ENCODE data around the gene MRPS25.

MRPS25 gene

DNA sequence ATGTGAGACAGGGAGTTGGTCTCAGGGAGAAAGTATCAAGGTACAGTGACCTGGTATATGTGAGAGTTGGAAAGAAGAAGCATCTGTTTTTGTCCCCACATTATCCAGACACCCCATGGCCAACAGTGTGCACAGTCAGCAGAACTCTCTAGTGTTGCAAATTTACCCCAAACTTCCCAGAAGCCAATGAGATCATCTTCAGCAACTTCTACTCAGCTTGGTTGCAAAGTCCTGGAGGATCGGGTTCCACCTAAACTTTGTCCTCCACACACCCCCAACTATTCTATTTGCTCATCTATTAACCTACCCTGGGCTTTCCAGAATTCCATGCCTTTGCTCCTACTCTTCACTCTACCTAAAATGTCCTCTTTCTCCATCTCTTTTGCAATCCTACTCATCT lies 18.1 kb upstream of the MRPS25 start:
- FAIRE-seq = no peak
- no peak for DNase-seq (ENCODE audit: insufficient read length, low spot score)

DNA sequence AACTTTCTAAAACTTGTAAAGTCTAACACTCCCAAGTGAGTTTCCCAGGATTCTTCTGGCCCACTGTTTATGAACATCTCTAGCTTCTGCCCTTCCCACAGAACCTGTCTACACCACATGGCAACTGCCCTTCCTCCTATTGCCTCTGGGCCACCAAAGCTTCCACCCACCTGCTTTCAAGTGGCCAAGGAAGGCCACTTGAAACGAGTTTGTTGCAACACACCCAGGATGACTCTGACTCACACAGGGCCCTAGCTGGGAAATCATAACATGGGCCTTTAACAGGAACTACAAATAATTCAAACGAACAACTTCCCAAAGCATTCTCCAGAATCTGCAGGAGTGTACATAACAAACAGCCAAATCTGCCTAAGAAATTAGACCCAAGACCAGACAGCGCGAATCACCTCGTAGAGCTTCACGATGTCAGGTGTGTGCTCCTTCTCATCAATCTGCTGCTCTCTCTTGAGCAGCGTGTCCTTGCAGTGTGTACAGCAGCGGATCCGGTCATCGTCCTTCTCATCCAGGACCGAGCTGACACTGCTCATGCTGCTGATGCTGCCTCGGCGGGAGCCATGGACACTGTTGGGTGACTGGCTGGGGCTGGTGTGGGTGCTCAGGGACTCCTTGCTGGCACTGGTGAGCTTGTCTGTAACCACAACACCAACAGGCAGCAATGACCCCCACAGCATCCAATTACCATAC lies 17.0 kb upstream of the MRPS25 start:
- DNase-seq (ENCODE audit: insufficient read length, low spot score) (no peak), FAIRE-seq (no peak)

DNA sequence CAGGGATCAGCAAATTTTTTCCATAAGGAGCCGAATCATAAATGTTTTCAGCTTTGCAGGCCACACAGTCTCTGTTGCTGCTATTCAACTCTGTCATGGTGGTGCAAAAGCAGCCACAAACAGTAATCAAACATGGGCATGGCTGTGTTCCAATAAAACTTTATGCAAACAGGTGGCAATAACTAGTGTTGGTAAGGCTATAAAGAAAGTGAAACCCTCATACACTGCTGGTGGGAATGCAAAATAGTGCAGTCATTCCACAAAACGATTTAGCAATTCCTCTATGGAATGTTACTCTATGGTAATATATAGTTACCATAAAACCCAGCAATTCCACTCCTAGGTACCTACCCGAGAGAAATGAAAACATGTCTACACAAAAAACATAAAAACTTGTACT lies 14.0 kb upstream of the MRPS25 start:
- FAIRE-seq = no peak
- no peak for DNase-seq (ENCODE audit: insufficient read length, low spot score)

DNA sequence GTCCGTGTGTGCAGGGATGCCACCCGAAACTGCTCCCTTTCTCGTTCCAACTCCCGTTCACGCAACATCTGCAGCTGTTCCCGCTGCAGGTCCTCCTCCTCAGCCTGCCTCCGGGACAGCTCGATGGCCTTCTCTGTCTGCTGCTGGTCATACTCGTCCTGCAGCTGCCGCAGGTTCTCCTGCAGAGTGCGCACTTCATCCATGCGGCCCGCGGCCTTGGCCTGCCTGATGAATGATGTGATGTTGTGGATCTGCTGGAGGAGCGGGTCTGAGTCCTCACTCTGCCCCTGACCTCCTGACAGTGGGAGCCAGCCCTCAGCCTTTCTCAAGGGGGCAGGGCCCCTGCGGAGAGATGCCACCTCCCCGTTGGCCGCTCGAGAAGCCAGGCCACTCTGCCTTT lies 9.4 kb upstream of the MRPS25 start:
- no peak for DNase-seq (ENCODE audit: insufficient read length, low spot score)
- no peak for FAIRE-seq

DNA sequence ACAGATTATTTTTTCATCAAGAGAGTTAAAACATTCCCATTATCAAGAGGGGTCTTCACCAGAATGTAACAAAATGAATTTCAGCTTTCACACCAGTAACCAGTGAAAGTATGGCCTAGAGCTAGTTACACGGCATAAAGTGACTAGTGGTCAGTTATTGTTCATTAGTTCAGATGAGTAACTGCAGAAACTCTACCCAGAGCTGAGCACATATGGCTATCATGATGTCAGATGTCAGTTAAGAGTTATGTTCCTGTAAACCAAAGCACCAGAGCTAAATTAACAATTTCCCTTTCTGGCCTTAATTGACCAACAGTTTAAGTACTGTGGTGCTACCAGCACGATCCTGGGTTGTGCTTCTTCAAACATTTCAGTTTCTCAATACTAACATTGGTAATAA lies 6.6 kb upstream of the MRPS25 start:
- FAIRE-seq (no peak), DNase-seq (ENCODE audit: insufficient read length, low spot score) (no peak)

DNA sequence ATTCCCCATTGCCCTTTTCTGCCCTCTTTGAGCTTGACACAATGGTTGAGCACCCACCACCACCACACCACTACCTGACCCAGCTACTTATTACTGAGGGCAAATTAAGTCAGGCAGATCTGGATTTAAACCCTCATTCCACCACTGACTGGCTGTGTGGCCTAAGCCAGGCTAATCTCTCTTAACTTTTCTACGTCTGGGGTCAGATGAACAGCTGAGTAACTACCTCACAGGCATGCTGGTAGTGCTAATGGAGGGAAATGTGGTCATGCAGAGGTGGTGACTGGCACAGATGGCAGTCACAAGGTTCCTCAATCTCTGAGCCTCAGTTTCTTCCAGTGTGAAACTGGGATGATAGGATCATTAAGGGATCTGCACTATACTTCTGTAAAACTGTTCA lies 4.3 kb upstream of the MRPS25 start:
- FAIRE-seq (no peak), DNase-seq (ENCODE audit: insufficient read length, low spot score) (no peak)

DNA sequence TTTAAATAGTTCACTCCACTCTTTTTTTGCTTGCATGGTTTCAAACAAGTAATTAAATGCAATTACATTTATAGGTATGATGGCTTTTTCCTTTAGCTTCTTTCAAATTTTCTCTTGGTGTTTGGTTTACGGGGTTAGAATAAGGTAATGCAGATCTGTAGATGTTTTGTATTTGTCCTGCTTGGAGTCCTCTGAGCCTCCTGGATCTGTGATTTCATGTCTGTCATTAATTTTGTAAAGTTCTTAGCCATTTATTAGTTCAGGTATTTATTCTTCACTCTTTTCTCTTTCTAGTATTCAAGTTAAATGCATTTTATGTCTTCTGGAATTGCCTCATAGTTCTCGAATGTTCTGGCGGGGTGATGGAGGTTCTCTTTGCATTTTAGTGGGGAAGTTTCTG lies 1.4 kb upstream of the MRPS25 start:
- DNase-seq (ENCODE audit: insufficient read length, low spot score) = no peak
- no peak for FAIRE-seq

DNA sequence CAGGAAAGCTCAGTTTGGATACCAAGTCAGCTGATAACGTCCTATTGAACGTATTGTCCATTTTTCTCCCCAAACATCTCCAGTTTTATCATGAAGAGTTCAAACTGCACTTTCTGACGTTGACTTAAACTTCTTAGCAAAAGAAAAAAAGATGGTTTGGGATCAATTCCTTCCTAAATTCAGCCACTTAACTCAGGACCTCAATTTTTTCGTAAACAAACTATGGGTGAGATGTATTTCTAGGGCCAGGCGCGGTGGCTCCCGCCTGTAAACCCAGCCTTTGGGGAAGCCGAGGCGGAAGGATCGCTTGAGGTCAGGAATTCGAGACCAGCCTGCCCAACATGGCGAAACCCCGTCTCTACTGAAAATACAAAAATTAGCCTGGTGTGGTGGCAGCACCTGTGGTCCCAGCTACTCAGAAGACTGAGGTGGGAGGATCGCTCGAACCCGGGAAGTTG lies 464 bp upstream of the MRPS25 start:
- DNase-seq (ENCODE audit: insufficient read length, low spot score) = no peak
- no peak for FAIRE-seq

DNA sequence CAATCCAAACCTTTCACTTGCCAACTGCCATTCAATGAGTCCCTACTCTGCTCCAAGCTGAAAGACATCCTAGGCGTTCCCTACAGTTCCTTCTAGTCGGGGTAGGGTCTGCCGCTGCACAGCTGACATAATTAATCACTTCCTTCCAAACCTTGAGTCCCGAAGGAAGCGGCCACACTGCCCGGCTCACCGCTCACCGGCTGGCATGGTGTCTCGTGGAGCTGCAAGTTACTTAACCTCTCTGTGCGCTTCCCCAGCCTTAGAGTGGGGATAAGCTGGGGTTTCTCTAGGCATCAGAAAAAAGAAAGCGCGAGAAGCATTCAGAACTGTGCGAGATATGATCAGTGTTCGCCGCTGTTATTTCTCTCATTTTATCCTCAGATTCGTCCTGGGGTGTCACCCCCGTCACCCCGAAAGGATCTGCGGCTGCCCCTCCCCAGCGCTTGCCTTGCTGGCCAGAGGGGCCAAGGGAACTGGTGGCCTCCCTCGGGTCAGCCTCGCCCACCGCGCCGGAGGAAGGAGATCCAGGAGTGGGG lies 748 bp downstream of the MRPS25 start:
- DNase-seq (ENCODE audit: insufficient read length, low spot score) (no peak), FAIRE-seq (no peak)

DNA sequence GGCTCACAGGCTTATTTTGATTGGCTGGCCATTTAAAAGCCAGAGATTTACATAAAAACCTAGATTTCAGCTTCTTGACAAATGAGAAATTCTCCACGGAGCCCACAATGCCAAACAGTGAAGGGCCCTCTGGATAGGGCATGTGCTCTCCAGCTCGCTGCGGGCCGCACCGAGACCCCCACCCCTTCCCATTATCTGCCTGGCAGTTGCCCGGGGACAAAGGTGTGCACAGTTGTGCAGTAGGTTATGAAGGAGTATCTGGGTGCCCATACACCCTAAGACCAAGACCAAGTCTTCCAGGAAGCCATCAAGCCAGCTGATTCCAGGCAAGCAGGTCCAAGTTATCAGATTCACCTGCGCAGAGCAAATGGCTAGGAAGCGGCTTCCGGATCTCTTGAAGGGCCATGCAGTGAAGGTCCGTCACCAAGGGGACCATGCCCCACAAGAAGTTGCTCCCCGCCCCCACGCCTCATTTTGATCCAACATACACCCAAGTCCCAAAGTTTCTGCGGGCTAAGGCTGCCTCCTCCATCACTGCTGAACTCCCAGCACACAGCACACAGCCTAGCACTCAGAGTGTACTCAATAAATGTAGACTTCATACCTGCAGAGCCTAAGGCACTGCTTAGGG lies 1.3 kb downstream of the MRPS25 start:
- DNase-seq (ENCODE audit: insufficient read length, low spot score) (no peak), FAIRE-seq (no peak)

DNA sequence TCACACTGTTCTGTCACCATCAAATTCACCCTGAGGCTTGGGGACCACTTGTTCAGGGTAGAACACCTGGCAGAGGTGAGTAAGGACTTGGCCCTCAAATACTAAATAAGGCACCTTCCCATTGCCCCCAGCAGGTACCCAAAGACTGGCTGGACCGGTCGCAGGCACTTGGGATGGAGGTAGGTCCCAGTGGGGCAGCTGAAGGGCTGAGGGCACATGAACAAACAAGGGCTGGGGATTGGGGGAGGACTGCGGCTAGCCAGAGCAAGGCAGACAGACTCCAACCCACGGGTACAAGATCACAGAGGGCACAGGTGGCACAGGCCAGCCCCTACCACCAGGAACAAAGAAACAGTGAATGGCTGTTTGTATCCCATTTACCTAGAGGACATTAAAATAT lies 1.9 kb downstream of the MRPS25 start:
- FAIRE-seq (no peak), DNase-seq (ENCODE audit: insufficient read length, low spot score) (no peak)

DNA sequence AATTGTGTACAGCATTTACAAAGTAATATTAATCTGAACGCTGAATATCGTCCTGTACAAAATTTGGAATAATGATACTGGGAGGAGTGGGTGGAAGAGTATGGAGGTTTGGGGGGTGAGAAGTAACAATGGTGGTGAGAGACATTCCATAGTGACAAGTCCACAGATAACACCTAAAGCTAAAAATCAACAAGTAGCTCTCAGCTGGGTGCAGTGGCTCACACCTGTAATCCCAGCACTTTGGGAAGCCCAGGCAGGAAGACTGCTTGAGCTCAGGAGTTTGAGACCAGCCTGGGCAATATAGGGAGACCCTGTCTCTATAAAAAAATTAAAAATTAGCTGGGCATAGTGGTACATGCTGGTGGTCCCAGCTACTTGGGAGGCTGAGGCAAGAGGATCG lies 5.1 kb downstream of the MRPS25 start:
- no peak for FAIRE-seq
- DNase-seq (ENCODE audit: insufficient read length, low spot score) = no peak

DNA sequence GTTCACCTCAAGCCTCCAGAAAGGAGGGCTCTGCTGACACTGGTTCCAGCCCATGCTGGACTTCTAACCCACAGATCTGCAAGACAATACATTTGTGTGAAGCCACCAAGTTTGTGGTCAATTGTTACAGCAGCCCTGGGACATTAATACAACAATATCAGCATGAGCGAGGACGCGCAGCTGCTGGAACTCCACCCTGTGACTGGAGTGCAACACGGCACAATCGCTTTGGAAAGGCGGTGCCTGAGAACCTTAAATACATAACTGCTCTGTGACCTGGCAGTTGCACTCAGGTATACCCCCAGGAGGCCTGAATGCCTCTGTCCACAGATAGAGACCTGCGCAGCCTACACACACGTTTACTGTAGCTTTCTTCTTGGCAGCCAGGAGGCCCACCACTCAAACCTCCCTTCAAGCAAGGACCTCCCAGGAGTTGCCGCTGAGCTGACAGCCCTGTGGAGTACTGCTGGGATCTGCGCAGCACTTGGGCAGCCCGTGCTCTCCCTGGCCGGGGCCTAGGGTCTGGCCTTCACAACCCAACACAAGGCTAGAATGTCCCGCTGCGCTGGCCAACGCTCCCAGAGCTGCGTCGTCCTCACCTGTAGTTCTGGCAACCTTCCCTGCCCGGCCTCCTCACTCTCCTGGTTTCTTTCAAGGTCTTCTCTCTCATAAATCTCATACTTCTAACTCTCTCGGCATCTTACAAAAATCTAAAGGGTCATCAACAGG lies 8.3 kb downstream of the MRPS25 start:
- no peak for DNase-seq (ENCODE audit: insufficient read length, low spot score)
- no peak for FAIRE-seq

DNA sequence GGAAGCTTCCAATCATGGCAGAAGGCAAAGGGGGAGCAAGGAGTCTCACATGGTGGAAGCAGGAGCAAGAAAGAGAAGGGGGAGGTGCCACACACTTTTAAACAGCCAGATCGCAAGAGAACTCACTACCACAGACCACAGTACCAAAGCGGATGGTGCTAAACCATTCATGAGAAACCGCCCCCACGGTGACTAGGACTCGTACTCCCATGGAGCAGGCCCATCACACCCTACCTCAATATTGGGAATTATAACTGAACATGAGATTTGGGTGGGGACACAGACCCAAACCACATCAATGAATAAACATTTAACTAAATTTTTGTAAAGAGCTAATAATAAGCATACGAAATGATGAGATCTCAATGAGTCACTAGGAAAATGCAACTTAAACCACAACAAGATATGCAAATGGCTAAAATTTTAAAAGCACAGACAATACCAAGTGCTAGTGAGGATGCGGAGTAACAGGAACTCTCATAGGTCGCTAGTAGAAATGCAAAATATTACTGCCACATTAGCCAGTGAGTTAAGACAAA lies 10.0 kb downstream of the MRPS25 start:
- DNase-seq (ENCODE audit: insufficient read length, low spot score) (no peak), FAIRE-seq (no peak)

DNA sequence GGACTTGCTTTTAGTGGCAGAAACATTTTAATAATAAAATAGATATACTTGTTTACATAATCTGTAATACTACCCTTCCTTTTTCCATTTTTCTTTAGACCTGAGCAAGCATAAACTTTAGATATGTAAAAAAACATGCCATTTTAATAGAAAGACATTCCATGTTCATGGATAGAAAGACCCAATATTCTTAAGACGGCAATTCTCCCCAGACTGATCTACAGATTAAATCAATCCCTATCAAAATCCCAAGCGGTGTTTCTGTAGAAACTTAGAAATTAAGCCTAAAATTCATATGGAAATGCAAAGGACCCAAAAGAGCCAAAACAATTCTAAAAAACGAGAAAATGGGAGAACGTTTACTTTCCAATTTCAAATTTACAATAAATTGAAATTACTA lies 11.6 kb downstream of the MRPS25 start:
- FAIRE-seq (no peak), DNase-seq (ENCODE audit: insufficient read length, low spot score) (no peak)

DNA sequence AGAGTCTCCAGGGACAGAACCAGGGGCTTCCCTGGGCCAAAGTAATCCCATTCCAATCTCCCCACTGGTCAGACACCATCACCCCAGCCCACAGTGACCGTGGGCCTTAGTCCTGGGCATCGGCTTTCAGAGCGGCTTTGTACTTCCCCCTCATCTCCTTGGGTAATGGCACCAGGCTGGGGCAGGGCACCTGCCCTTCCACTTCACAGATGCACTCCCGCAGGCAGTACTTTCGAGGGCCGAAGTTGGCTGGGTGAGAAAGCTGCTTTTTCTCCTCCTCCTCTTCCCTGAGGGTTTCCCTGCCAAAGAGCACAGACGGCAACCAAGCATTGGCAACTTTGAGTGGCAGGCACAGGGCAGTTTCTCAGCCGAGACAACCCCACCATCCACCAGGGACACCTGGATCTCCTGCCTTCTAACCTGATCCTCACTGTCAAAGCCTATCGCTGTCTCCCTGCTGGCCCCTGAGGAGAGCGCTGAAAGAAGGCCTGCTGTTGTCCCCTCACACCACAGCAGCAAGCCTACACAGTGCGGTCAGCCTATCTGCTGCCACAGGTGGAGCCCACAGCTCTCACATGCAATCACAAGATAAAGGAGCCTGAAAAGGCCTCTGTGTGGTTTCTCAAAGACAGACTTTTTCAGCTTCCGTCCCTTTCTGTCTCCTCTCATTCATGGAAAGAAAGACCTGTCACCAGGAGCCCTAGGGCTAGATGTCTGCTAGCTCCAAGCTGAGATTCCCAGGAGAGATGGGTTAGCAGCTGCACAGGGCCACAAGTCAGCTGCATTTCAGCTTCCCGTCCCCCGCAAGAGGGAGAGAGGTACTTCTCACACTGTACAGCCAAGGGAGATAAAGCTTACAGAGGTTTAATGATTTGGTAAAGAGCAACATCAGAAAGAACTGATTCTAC lies 12.5 kb downstream of the MRPS25 start:
- FAIRE-seq (no peak), DNase-seq (ENCODE audit: insufficient read length, low spot score) (no peak)

DNA sequence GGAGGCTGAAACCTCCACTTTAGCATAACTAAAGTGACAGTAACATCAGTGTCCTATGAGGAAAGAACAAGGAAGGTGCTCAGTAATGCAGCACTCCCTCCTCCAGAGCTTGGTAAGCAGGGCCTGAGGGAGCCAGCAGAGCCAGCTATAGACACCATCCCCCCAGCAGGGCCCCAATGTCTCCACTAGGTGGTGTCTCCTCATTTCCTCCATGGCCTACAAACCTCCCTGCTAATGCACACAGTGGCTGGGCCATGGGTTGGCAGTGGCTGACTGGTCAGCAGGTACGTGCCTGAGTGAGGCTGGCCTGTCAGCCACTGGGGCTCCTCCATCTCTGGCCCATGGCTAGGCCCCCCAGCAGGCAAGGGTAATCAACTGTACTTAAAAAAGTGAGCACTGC lies 13.6 kb downstream of the MRPS25 start:
- DNase-seq (ENCODE audit: insufficient read length, low spot score) (peak; percentile 60), FAIRE-seq (no peak)

DNA sequence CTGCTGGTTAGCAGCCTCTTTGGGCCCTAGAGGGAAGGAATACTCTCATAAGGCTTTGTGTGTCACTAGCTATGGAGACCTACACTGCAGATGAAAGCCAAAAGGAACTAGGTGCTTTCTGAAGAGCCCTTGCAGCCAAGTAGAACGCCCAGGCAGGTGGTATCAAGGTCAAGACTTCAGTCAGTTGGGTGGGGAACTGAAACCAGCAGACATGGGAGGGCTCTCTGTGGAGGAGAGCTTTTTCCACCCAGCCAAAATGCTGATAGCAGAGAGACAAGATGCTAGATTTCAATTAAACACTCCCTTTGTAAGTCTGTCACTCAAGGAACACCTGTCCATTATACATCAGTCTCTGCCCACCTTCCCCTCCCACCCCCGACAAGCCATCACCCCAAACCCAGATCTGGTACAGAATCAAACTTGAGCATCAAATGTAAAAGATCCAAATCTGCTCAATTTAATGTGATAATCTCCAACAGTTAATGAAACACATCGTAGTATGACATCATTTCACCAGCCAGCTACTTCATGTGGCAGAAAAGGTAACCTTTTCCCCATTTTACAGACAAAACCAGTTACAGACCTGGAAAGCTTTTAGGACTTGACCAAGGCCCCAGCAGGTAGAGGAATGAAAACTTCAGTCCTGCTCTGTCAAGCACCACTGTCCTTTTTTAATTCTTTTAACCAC lies 14.6 kb downstream of the MRPS25 start:
- FAIRE-seq (no peak), DNase-seq (ENCODE audit: insufficient read length, low spot score) (no peak)

DNA sequence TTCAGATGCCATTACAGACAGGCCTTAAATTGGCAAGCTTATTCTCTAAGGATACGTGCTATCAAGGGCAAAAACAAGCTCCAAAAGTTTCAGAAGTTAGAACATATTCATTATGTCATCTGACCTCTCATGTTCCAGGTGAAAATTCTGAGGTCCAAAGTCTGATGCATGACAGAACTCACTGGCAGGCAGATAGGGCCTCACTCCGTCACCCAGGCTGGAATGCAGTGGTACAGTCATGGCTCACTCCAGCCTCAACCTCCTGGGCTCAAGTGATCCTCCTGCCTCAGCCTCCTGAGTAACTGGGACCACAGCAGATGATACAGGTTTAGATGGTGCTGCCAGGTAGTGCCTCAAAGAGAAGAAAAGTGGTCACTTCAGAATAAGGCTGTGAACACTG lies 15.5 kb downstream of the MRPS25 start:
- no peak for FAIRE-seq
- DNase-seq (ENCODE audit: insufficient read length, low spot score) = no peak

DNA sequence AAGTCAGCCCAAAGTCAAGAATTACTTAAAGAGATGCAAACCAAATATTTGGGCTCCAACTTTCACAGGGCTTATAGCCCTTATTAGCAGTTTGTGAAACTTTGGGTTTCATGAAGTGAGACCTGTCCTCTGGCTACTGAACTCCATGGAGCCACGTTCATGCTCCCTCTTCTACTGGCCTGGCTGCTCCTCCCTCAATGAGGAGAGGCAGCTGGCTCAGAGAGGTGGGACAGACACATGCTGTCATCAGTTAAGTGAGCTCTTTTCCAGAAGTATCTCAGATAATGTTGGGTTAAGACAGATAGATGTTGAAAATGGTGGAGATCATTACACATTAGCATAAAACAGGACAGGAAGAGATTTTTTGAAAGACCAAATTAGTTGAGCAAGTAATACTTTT lies 19.4 kb downstream of the MRPS25 start:
- DNase-seq (ENCODE audit: insufficient read length, low spot score) (no peak), FAIRE-seq (no peak)

Data from HTR-8/SVneo (cell line).